K562 (cell line): ENCODE measurements around the gene ERN1. TPM values are rescaled to one million over a fixed set of nuclear protein-coding genes. Genes with fewer than 3 reads are reported as not detected.

Source experiments
- CCAR2 ChIP-seq: fragments of 200-400 bp; formaldehyde crosslinking; IDR thresholded peaks from 2 replicates; pipeline ENCODE4 v1.6.1; 2017; ENCODE audit warnings: mild to moderate bottlenecking, low read depth, low read length
- CHD2 ChIP-seq: IDR thresholded peaks from 2 replicates; pipeline ENCODE4 v1.6.1; 2011; ENCODE audit warnings: low read depth, low read length
- ELF4 ChIP-seq: fragments of 450-650 bp; formaldehyde crosslinking; IDR thresholded peaks from 2 replicates; pipeline ENCODE4 v1.4.0; 2022; ENCODE audit warnings: missing genetic modification characterization
- ETS2 ChIP-seq: IDR thresholded peaks from 2 replicates; pipeline ENCODE4 v1.6.1; 2016; ENCODE audit warnings: borderline replicate concordance, missing genetic modification characterization, mild to moderate bottlenecking, moderate library complexity, missing compliant biosample characterization; ENCODE audit not compliant: poor library complexity, severe bottlenecking
- FOXJ3 ChIP-seq: sonication (generic); formaldehyde crosslinking; IDR thresholded peaks from 2 replicates; pipeline ENCODE4 v1.4.0; 2020; ENCODE audit warnings: mild to moderate bottlenecking, missing genetic modification reagents
- HNRNPL ChIP-seq: fragments of 200-400 bp; formaldehyde crosslinking; IDR thresholded peaks from 2 replicates; pipeline ENCODE4 v1.6.1; 2017; ENCODE audit warnings: low read depth, mild to moderate bottlenecking, low read length
- NBN ChIP-seq: fragments of 450-650 bp; IDR thresholded peaks from 2 replicates; pipeline ENCODE4 v1.6.1; 2016; ENCODE audit warnings: low read depth, mild to moderate bottlenecking
- PRMT5 ChIP-seq: sonication (generic); formaldehyde crosslinking; IDR thresholded peaks from 2 replicates; pipeline ENCODE4 v1.5.0; 2020; ENCODE audit warnings: missing genetic modification reagents
- SMAD4 ChIP-seq: fragments of 250-450 bp; sonication (Bioruptor Pico); conservative IDR thresholded peaks from 2 replicates; pipeline ENCODE4 v1.8.0; 2021; ENCODE audit warnings: inconsistent platforms, mild to moderate bottlenecking, moderate library complexity
- TAL1 ChIP-seq: fragments of 450-650 bp; IDR thresholded peaks from 2 replicates; pipeline ENCODE4 v1.6.1; 2016; ENCODE audit warnings: mild to moderate bottlenecking
- TBP ChIP-seq: optimal IDR thresholded peaks from 2 replicates; pipeline ENCODE3; 2011; ENCODE audit warnings: low read depth, low read length, improper control_type of control experiment
- ZC3H8 ChIP-seq: fragments of 450-650 bp; IDR thresholded peaks from 2 replicates; pipeline ENCODE4 v1.6.1; 2017
- ZKSCAN1 ChIP-seq: fragments of 150-350 bp; IDR thresholded peaks from 2 replicates; pipeline ENCODE4 v1.6.1; 2016; ENCODE audit warnings: low read depth, low read length
- ZNF551 ChIP-seq: fragments of 250-450 bp; sonication (Bioruptor Pico); IDR thresholded peaks from 2 replicates; pipeline ENCODE4 v1.5.0; 2021; ENCODE audit warnings: mild to moderate bottlenecking, moderate library complexity
- polyA plus RNA-seq, 8 experiments: library from polyadenylated mRNA; depleted of rRNA in 4 of 8; stranded (reverse) in 5 of 8; unstranded in 3 of 8; fragments of >200 nt; fragmentation: Nextera tagmentation in 2 of 8; fragmentation: Illumina TruSeq in 1 of 8; extraction: Ambion mirVana in 2 of 8; extraction: Trizol in 1 of 8; gene quantifications; 2 replicates each; pipeline versions ENCODE4 v1.2.1 to v1.2.3, GENCODE V29; 2011 to 2014; ENCODE audit warnings: inconsistent platforms in 1 of 8, missing spikeins in 1 of 8
- total RNA-seq, 7 experiments: library from RNA; depleted of rRNA in 6 of 7; stranded (reverse); fragments of >200 nt in 6 of 7; fragmentation: Illumina TruSeq in 2 of 7; extraction: Trizol in 2 of 7; gene quantifications; 2 replicates each; pipeline versions ENCODE4 v1.2.1 to v1.2.3, GENCODE V29; 2011 to 2021; ENCODE audit warnings: low replicate concordance in 1 of 7
- TF ChIP-seq, protein P1 (sequence below): fragments of 250-450 bp; sonication (Bioruptor Pico); IDR thresholded peaks from 2 replicates; pipeline ENCODE4 v1.5.0; 2022; ENCODE audit warnings: mild to moderate bottlenecking
- TF ChIP-seq, protein P2 (sequence below): fragments of 250-450 bp; sonication (Bioruptor Pico); IDR thresholded peaks from 2 replicates; pipeline ENCODE4 v1.8.0; 2022; ENCODE audit warnings: inconsistent platforms, mild to moderate bottlenecking, moderate library complexity, borderline replicate concordance
- TF ChIP-seq, protein P3 (sequence below): fragments of 250-450 bp; sonication (Bioruptor Pico); IDR thresholded peaks from 2 replicates; pipeline ENCODE4 v1.4.0; 2020
- TF ChIP-seq, protein P4 (sequence below): fragments of 450-650 bp; formaldehyde crosslinking; IDR thresholded peaks from 2 replicates; pipeline ENCODE4 v1.4.0; 2020; ENCODE audit warnings: mild to moderate bottlenecking, moderate library complexity

The ERN1 gene
- total and polyA plus RNA-seq, 9 of the 15 experiments (the other 6 are each of a cell fraction or from before 2014, with no cell fraction given): 2.1 to 22.5 (median 7.3) TPM

DNA sequence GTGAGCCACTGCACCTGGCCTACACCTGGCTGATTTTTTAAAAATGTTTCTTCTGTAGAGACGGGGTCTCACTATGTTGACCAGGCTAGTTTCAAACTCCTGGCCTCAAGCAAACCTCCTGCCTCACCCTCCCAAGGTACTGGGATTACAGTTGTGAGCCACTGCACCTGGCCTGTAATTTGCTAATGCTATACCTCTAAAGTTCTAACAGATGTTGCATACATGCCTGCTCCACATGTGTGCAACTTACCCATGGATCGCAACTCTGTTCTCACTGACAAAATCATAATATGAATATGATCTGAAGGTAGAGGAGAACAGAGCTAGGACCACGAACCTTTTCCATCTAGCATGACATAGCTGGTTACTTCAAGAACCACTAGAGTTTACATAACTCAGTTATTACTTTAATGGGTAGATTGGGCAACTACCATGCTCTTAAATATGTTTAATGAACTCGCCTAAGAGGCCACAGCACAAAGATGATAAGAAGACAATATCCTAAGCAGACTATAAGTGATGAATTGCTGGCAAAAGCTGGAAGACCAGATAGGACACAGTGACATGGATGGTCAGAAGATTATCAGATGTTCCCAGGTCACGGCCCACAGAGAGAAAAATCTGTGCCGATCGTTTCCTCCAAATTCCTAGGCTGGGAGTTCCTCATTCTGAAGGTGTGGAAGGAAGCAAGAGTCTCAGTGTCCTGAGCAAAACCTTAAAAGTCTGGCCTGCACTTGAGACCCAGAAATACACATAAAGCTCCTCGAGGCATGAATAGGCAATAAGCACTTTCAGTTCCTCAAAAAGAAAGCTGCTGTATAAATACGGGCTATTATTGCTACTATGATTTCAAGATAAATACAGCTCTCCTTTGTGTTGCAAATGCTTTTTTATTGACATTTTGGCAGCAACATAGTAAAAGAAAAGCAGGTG, 55.9 kb downstream of the ERN1 start (continued):
- TF ChIP-seq, protein P1, sequence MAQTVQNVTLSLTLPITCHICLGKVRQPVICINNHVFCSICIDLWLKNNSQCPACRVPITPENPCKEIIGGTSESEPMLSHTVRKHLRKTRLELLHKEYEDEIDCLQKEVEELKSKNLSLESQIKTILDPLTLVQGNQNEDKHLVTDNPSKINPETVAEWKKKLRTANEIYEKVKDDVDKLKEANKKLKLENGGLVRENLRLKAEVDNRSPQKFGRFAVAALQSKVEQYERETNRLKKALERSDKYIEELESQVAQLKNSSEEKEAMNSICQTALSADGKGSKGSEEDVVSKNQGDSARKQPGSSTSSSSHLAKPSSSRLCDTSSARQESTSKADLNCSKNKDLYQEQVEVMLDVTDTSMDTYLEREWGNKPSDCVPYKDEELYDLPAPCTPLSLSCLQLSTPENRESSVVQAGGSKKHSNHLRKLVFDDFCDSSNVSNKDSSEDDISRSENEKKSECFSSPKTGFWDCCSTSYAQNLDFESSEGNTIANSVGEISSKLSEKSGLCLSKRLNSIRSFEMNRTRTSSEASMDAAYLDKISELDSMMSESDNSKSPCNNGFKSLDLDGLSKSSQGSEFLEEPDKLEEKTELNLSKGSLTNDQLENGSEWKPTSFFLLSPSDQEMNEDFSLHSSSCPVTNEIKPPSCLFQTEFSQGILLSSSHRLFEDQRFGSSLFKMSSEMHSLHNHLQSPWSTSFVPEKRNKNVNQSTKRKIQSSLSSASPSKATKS (CRISPR knock-in tag): no peak
- no peak for TF ChIP-seq HNRNPL
- TF ChIP-seq NBN: no peak
- TF ChIP-seq TBP: no peak
- TF ChIP-seq TAL1: peak; percentile 73
- TF ChIP-seq, protein P2, sequence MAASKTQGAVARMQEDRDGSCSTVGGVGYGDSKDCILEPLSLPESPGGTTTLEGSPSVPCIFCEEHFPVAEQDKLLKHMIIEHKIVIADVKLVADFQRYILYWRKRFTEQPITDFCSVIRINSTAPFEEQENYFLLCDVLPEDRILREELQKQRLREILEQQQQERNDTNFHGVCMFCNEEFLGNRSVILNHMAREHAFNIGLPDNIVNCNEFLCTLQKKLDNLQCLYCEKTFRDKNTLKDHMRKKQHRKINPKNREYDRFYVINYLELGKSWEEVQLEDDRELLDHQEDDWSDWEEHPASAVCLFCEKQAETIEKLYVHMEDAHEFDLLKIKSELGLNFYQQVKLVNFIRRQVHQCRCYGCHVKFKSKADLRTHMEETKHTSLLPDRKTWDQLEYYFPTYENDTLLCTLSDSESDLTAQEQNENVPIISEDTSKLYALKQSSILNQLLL: no peak
- no peak for TF ChIP-seq FOXJ3 (CRISPR knock-in tag)
- no peak for TF ChIP-seq ETS2 (tag)
- TF ChIP-seq, protein P3, sequence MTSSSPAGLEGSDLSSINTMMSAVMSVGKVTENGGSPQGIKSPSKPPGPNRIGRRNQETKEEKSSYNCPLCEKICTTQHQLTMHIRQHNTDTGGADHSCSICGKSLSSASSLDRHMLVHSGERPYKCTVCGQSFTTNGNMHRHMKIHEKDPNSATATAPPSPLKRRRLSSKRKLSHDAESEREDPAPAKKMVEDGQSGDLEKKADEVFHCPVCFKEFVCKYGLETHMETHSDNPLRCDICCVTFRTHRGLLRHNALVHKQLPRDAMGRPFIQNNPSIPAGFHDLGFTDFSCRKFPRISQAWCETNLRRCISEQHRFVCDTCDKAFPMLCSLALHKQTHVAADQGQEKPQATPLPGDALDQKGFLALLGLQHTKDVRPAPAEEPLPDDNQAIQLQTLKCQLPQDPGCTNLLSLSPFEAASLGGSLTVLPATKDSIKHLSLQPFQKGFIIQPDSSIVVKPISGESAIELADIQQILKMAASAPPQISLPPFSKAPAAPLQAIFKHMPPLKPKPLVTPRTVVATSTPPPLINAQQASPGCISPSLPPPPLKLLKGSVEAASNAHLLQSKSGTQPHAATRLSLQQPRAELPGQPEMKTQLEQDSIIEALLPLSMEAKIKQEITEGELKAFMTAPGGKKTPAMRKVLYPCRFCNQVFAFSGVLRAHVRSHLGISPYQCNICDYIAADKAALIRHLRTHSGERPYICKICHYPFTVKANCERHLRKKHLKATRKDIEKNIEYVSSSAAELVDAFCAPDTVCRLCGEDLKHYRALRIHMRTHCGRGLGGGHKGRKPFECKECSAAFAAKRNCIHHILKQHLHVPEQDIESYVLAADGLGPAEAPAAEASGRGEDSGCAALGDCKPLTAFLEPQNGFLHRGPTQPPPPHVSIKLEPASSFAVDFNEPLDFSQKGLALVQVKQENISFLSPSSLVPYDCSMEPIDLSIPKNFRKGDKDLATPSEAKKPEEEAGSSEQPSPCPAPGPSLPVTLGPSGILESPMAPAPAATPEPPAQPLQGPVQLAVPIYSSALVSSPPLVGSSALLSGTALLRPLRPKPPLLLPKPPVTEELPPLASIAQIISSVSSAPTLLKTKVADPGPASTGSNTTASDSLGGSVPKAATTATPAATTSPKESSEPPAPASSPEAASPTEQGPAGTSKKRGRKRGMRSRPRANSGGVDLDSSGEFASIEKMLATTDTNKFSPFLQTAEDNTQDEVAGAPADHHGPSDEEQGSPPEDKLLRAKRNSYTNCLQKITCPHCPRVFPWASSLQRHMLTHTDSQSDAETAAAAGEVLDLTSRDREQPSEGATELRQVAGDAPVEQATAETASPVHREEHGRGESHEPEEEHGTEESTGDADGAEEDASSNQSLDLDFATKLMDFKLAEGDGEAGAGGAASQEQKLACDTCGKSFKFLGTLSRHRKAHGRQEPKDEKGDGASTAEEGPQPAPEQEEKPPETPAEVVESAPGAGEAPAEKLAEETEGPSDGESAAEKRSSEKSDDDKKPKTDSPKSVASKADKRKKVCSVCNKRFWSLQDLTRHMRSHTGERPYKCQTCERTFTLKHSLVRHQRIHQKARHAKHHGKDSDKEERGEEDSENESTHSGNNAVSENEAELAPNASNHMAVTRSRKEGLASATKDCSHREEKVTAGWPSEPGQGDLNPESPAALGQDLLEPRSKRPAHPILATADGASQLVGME (CRISPR knock-in tag): no peak
- no peak for TF ChIP-seq PRMT5 (CRISPR knock-in tag)
- no peak for TF ChIP-seq ZKSCAN1
- TF ChIP-seq CHD2: no peak
- no peak for TF ChIP-seq CCAR2
- TF ChIP-seq, protein P4, sequence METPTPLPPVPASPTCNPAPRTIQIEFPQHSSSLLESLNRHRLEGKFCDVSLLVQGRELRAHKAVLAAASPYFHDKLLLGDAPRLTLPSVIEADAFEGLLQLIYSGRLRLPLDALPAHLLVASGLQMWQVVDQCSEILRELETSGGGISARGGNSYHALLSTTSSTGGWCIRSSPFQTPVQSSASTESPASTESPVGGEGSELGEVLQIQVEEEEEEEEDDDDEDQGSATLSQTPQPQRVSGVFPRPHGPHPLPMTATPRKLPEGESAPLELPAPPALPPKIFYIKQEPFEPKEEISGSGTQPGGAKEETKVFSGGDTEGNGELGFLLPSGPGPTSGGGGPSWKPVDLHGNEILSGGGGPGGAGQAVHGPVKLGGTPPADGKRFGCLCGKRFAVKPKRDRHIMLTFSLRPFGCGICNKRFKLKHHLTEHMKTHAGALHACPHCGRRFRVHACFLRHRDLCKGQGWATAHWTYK (CRISPR knock-in tag): no peak
- TF ChIP-seq ELF4 (CRISPR knock-in tag): 0 out of 2 replicates have a peak, but pooled peaks have one; percentile 24
- no peak for TF ChIP-seq SMAD4 (CRISPR knock-in tag)
- TF ChIP-seq ZNF551 (CRISPR knock-in tag): no peak
- no peak for TF ChIP-seq ZC3H8
